ENCODE results near the gene MBNL1.
"Not testable (repeated sequence)": the region's sequence is repeated elsewhere in the genome, so short reads cannot be mapped to it uniquely, and the experiment has no call there.

Gene MBNL1

DNA sequence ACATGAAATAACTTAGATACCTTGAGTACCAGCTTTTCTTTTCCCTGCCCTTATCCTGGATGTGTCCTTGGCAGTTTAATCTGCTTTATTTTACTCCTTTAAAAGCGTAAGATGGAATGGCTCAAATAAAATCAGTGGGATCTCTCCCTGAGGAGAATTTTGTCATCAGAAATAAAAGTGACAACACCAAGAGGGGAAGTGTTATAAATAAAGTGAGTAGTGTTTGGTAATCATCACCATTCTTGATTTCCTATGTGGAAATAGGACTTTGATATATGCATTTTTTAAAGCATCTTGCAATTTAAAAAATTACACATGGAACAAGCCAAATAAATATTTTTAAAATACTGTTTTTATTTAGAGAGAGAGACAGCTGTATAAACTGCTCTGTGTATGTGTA, 76.5 kb downstream of the MBNL1 start:
- in situ Hi-C loops (cut with MboI; ENCODE audit: low sequenced_read_pairs) = no loop called here

DNA sequence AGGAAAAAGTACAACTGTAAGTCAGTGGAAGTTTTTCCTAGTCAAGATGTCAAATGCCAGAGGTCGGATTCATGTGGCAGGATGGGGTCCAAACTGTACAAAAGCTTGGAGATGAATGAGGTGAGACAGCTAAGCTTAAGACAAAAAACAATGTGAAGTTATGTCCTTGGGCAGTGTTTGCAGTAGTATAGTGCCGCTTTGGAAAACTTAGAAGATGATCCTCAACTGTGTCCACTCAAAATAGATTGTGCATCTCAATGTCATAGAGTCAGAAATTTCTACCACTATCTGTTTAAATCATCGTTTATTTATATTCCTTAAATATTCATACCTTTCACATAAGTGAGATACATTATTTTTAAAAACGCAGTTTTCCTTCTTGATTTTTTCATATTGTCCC, 77.3 kb downstream of the MBNL1 start:
- in situ Hi-C loops (cut with MboI; ENCODE audit: low sequenced_read_pairs) = no loop called here

DNA sequence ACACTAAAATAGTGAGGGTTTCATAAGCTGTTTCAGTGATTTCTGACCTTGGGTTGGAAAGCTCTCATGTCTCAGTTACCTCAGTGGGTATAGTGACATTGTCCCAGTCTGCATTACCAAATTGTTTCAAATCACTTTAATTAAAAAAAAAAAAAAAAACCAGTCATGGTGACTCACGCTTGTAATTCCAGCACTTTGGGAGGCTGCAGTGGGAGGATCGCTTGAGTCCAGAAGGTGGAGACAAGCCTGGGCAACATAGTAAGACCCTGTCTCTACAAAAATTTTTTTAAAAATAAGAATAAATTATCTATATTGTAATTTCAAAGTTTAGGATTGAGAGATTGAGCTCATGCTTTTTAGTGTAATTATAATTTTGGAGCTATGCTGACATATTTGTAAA, 78.0 kb downstream of the MBNL1 start:
- in situ Hi-C loops (cut with MboI; ENCODE audit: low sequenced_read_pairs) = no loop called here

DNA sequence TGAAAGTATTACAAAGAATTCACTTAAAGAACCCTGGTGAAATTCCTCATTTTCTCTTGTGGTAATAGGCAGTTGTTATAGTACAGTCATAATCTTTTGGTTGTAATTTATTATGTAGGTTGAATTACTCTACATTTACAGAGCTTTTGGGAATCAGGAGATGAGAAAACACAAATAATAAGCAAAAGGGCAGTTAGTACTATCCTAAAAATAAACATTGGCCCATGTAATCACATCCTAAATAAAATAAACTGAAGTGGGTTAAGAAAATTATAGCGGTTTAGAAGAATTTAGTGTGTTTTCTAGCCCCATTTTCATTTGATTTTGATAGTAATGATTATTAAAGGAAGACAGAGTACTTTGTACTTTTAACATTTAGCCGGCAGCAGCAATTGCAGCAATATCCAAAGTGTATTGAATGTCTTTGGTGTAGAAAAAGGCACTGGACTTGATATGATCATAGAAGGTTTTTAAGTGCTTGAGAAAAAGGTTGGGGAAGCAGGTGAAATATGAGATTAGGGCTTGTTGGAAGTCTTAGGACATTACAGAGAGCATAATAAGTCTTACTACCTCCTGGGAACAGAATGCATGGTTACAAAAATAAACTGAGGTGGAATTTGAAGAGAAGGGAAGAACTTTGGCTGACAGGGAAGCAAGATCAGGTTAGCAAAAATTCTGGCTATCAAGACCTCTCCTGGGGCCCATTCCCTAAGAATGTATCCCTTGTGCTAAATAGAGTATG, 79.9 kb downstream of the MBNL1 start:
- in situ Hi-C loops (cut with MboI; ENCODE audit: low sequenced_read_pairs) = no loop called here

DNA sequence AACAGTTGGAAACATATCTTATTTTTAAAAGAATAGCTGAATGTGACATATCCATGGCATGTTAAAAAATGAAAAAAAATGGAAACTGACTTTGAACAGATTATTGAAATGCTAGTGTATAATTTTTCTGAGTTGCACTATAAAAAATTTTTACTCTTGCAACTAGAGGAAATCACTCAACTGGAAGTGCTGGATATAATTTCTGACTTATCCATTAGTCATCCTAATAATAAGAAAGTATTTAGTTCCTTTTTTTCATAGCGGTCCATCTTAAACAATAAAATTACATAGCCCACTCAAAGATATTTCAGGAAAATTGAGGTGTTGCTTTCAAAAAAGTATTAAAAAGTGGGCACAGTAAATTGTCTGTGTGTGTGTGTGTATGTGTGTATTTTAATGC, 80.7 kb downstream of the MBNL1 start:
- in situ Hi-C loops (cut with MboI; ENCODE audit: low sequenced_read_pairs) = no loop called here

DNA sequence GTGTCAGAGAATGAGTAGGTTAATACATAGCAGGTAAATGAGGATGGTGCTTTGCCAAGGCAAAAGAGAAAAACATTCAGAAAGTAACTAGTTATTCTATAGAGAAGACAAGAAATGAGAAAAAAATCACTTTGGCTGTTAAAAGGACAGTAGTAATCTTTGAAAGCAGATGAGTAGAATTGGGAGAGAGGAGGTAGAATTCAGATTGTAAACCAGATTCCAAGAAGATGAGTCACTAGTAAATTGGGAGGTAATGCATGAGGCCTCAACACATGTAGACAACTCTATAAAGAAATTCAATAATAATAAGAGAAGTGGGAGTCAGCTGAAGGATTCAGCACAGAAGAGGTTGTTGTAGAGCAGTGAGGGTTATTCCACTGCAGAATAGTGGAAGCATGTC, 81.4 kb downstream of the MBNL1 start:
- in situ Hi-C loops (cut with MboI; ENCODE audit: low sequenced_read_pairs) = no loop called here

DNA sequence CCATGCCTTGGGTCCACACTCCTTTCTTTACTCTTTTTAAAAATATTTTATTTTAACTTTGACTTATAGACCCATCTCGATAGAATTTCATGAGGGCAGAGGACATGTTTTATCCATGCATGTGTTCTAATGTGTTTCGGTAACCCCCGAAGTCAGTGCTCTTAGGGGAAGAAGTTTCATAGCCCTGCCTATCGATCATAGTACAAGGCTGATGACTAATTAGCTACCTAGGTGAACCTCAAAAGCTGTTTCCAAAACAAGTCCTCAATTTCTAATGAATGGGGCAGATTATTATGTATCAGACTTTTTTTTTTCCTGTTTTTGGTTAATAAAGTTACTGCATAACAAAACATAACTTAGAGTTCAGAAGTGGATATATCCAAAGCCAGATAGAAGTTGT, 82.0 kb downstream of the MBNL1 start:
- in situ Hi-C loops (cut with MboI; ENCODE audit: low sequenced_read_pairs) = no loop called here

DNA sequence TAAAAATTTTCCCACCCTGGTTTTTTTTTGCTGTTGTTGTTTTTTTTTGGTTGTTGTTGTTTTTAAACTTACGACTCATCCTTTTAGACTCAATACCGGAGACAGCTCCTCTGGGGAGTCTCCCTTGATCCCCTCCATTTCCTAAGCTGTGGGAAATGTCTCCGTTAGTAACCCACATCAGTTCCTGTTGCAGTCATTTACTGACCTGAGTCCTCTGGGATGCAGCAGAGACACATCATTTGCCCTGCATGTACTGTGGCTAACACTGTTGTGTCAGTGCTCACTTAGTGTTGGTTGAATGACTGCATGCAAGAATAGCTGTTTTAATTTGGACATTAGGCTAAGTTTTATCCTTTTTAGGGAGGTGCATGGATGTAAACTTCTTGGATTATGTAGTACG, 83.8 kb downstream of the MBNL1 start:
- in situ Hi-C loops (cut with MboI; ENCODE audit: low sequenced_read_pairs) = no loop called here

DNA sequence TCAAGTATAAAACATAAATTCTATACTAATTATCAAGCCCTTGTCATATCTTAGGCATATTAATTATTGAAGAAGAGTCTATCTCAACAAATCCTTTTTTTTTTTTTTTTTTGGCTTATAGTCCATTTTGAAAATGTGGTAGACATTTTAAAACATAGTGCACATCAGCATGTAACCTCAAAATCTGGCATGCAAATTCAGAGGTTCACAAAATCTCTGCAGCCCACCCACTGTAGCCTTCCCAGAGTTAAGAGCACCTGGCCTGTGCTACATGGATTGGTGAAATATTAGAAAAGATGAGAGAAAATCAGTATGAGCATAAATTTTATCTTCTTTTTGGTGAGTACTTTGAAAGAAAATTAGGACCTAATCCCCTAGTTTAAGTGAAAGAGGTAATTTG, 84.8 kb downstream of the MBNL1 start:
- in situ Hi-C loops (cut with MboI; ENCODE audit: low sequenced_read_pairs) = no loop called here

DNA sequence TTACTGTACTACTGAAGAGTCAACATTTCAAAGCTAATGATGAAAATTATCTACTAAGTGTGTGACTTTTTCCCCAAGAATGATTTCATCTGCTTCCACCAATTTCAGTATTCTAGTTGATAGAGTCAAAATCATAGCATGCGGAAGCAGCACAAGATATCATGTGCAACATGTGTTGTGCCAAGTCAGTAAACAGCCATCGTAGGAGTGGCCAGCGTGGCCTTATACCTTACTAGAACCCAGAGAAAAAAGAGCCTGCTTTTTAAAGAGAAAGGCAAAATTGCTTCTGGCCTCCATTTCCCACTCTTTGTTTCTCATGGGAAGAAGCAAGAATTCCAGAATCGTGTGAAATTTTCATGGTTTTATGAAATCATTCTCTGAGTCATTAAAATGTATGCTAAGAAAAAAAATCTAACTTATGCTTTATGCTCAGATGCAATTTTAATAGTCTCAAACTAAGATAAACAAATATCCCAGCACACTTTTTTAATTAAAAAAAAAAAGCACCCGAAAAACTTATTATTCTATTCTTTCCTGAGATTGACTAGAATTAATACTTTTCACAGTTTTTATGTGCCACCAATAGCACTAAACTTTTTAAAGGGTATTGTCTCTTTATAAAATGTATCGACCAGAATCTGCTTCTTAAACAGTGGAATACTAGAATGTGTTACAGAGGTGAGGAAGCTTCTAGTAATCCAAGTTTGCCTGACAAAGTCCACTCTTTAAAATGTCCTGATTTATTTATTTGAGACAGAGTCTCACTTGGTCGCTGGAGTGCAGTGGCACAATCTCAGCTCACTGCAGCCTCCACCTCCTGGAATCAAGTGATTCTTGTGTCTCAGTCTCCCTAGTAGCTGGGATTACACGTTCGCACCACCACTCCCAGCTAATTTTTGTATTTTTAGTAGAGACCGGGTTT, 87.3 kb downstream of the MBNL1 start:
- in situ Hi-C loops (cut with MboI; ENCODE audit: low sequenced_read_pairs) = no loop called here

DNA sequence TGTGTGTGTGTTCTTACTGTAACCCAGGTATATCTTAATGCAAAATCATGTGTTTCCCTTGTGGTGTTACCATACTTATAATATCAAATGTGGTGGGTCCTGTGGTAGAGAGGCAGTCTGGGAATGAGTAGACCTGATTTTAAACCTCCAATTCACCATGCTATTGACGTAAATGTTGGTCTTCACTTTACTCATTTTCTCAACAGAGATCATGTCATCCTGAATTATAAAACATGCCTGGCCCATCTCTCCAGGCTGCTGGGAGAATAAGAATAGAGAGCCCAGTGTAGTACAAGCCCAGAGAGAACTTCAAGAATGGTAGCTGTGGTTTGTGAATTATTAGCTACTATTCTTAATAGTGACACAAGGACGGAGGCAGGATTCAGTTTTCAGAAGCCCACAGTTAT, 88.1 kb downstream of the MBNL1 start:
- in situ Hi-C loops (cut with MboI; ENCODE audit: low sequenced_read_pairs) = no loop called here

DNA sequence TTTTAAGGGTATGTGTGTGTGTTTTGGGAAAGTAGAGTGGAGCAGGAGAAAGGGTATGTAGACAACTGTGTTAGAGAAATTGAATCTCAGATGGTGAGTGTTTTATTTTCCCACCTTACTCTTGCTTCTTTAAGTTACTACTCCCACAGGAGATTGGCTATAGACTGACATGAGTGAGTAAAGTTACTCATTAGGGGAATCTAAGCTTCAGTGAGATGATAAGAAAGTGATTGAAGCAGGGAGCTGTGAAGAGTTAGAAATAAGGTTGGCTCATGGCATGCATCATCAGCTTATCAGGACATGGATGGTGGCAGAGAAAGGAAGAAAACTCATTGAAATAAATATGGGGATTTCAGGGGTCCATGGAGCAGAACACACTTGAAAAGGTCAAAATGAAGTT, 88.9 kb downstream of the MBNL1 start:
- in situ Hi-C loops (cut with MboI; ENCODE audit: low sequenced_read_pairs) = no loop called here

DNA sequence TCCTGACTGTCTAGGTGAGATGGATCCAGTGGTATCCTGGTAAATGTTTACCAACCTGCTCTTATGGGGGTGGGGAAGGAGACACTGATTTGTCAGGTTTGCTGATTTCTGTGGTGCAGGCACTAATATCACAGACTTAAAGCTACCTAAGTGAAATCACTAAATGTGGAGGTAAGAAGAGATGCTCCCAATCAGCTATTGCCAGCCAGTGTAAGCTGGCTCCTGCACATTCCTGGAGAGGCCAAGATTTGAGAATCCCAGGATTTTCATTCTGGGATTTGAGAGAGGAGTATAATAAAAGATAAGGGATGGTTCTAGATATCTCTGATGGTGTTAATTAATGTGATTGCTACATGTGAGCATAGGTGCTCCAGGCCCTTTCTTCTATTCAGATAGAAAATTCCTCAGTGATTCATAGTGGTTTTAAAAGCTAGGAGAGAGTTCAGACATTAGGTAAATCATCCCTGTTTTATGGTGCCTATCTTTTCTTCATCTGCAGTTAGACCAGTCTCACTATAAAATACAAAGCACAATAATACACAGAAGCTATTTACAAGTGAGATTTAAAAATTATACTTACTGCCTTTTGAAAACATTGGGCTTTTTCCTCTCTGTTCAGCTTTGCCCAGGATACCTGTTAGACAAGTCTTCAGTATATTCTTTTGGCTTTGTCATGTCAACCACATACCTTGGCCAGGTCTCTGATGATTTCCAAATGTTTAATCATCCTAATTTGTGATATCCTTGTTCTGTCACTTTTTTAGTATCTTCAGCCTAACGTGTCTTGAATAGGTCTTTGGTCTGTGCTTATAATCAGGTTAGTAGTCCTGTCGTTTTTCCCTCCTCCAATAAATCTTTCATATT, 90.9 kb downstream of the MBNL1 start:
- in situ Hi-C loops (cut with MboI; ENCODE audit: low sequenced_read_pairs) = no loop called here

DNA sequence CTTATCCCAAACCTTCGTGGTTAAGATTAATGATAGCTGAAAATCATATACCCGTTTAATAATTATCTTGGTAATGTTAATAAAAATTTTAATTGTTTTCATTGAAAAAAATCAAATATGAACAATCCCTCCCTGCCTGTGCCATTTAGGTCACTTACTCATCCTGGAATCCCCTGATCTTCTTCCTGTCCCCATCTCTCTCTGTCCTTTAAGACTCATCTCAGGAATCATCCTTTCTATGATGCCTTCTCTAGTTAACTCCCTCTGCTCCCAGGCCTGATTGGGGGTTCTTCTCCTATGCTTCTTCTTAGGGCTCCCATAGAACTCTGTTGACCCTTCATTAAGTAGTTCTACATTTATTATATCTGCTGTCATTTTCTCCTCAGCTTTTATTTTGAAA, 91.6 kb downstream of the MBNL1 start:
- in situ Hi-C loops (cut with MboI; ENCODE audit: low sequenced_read_pairs) = no loop called here

DNA sequence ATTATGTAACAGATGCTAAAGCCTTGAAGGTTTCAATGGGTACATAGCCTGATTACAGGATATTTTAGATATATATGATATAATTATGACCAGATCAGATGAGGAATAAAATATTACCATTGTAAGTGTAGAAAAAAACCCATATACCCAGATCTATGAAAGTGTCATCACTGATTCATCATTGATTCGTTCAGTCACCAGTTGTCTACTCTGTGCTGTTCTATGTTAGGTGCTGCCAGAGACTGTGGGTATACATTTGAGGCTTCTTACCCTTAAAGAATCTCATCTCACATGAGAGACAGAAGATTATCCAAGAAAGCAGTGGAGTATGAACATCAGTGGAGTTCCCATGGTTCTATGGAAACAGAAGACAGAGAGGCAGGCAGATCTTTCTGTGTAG, 92.2 kb downstream of the MBNL1 start:
- in situ Hi-C loops (cut with MboI; ENCODE audit: low sequenced_read_pairs) = no loop called here

DNA sequence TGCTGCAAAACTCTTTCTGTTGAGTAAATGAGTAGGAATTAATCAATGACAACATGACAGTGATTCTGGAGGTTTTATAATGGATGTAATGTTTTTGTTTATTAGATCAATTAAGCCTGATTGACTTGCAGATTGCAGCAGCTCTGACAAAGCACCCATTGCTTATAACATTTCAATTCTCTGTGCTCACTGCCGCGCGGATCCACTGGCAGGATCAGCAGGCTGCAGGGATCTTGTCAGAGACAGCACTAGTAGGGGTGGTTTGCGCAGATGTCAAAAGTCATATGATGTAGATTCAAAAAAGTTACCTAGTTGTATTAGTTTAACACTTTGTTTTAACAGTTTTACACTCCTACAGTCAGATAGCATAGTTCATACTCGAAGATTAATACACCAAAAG, 93.4 kb downstream of the MBNL1 start:
- in situ Hi-C loops (cut with MboI; ENCODE audit: low sequenced_read_pairs) = no loop called here

DNA sequence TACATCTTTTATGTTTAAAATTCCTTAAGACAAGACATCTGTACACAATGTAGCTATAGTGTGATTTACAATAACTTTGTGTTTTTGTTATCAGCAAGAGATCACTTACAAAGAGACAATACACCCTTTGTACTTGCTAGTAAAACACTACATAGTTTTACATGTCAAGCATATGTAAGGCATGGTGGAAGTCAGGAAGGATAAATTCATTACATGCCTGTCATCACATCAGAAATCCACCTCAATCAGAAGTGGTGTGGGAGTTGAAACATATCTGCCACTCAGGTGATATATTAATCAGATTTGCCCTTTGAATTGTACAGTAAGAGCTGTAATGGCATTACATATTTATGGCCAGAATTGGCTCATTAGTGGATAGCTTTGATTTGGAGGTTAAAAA, 95.5 kb downstream of the MBNL1 start:
- in situ Hi-C loops (cut with MboI; ENCODE audit: low sequenced_read_pairs) = no loop called here

DNA sequence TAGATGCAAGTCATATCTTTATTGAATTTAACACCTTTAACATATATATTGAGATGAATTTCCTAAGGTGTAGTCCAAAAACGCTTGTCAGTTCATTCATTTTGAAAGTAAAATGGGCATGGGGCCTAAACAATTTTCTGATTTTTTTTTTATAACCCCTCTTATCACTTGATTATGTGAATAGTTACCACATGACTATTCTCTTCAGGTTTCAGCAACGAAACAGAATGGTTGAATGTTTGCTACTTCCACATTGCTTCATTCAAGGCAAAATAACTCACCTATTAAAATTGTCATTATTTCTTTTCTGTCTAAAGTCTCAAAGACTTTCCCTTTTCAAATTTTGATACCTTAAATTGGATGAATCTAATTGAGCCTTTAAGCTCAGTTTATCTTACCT, 96.4 kb downstream of the MBNL1 start:
- in situ Hi-C loops (cut with MboI; ENCODE audit: low sequenced_read_pairs) = no loop called here

DNA sequence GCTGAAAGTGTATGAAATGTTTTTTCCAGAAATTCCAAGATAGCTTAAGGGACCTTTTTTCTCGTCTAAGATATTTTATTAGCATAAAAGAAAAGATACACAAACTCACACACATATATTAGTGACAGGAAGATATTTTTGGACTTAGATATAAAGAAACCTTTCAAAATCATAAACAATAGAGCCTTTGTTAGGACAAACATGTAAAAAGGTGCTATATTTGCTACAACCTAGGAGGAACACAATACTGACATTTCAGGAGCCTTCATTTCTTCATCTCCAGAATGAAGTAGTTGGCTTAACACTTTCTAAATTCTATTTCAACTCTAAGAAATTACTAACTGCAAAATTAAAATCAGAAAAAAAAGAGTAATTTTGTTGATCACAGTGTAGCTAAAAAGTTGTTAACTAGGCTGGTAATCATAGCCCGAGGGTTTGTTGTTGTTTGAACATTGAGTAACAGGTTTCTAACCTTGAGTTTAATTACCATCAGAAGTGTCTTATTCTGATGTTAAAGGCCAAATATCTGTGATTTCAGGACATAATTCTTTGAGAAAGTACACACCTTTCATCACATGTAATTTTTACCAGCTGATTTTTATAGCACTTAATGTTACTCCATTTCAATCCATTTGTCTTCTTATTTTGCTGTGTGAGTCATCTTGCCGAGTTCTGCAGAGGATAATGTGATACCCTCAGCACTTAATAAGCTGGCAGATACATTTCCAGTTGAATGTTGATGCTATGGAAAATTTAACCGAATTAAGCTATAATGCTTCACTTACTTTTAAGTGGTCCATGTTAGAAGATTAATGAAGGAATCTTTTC, 97.3 kb downstream of the MBNL1 start:
- in situ Hi-C loops (cut with MboI; ENCODE audit: low sequenced_read_pairs) = no loop called here

DNA sequence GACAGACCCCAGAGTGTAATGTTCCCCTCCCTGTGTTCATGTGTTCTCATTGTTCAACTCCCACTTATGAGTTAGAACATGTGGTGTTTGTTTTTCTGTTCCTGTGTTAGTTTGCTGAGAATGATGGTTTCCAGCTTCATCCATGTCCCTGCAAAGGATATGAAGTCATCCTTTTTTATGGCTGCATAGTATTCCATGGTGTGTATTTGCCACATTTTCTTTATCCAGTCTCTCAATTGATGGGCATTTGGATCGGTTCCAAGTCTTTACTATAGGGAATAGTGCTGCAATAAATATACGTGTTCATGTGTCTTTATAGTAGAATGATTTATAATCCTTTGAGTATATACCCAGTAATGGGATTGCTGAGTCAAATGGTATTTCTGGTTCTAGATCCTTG, 98.5 kb downstream of the MBNL1 start:
- in situ Hi-C loops (cut with MboI; ENCODE audit: low sequenced_read_pairs) = not testable (repeated sequence)

DNA sequence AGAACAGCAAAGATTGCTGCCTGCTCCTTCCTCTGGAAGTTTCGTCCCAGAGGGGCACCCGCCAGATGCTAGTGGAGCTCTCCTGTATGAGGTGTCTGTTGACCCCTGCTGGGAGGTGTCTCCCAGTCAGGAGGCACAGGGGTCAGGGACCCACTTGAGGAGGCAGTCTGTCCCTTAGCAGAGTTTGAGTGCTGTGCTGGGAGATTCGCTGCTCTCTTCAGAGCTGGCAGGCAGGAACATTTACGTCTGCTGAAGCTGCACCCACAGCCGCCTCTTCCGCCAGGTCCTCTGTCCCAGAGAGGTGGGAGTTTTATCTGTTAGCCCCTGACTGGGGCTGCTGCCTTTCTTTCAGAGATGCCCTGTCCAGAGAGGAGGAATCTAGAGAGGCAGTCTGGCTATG, 103.9 kb downstream of the MBNL1 start:
- in situ Hi-C loops (cut with MboI; ENCODE audit: low sequenced_read_pairs) = not testable (repeated sequence)
